Activated CD4-positive, alpha-beta T cell treated with anti-CD3 and anti-CD28 coated beads, Interleukin-2, amount 50 U/mL, for 24 hours (primary cell): ENCODE measurements around the gene FUT7.

Source experiments
- DNase-seq, 2 donors: peaks; one replicate each; pipeline ENCODE4 v3.0.0-alpha.2; 2020; ENCODE audit warnings: low read depth in 1 of 2, low spot score in 1 of 2

FUT7 gene

GRCh38 chr9:136985027-136985602 lies 46.8 kb downstream of the FUT7 start:
- no peak for DNase-seq

- DNase-seq, result no peak
Measured at GRCh38 chr9:136984464-136985026, 47.3 kb downstream of the FUT7 start.

- no peak for DNase-seq
Measured at GRCh38 chr9:136983656-136984314, 48.1 kb downstream of the FUT7 start.

GRCh38 chr9:136983167-136983566 lies 48.7 kb downstream of the FUT7 start:
- DNase-seq, result no peak

GRCh38 chr9:136982232-136983051 lies 49.4 kb downstream of the FUT7 start, which contains the start of gene LCNL1:
Gene LCNL1 (plus strand): TSS chr9:136982993. CDS start chr9:136983587, 594 bp downstream.
- DNase-seq, result no peak

GRCh38 chr9:136981588-136982231 lies 50.2 kb downstream of the FUT7 start:
- no peak for DNase-seq

- no peak for DNase-seq
Measured at GRCh38 chr9:136980669-136981478, 51.0 kb downstream of the FUT7 start.
